ENCODE measurements around the gene GRIK4.
A peak's percentile ranks its signal among the peaks of the same experiment; 100 is the strongest.
"Not testable (repeated sequence)": the region's sequence is repeated elsewhere in the genome, so short reads cannot be mapped to it uniquely, and the experiment has no call there.

The GRIK4 gene

GRCh38 chr11:120994091-120994859, 482.7 kb downstream of the GRIK4 start:
- no peak for DNase-seq (ENCODE audit: low read depth in 2 of 2)

DNA sequence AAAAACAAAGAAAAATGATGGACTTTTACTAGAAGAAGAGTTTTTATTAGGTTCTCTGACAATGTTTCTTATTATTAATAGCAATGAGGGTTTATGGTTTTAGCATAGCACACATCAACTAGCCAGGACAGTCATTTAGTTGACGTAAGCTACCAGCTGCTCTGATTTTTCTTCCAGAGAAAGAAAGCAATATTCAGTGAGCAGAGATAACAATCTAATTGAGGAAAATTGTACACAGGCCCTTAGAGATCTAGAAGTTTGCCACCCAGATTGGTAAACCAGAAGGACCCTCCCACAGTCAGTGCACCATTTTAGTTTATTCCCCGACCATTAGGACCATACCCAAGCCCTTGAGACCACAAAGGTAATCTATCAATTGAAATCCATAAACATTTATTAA, 483.6 kb downstream of the GRIK4 start:
- DNase-seq (ENCODE audit: low read depth in 2 of 2): no peak

DNA sequence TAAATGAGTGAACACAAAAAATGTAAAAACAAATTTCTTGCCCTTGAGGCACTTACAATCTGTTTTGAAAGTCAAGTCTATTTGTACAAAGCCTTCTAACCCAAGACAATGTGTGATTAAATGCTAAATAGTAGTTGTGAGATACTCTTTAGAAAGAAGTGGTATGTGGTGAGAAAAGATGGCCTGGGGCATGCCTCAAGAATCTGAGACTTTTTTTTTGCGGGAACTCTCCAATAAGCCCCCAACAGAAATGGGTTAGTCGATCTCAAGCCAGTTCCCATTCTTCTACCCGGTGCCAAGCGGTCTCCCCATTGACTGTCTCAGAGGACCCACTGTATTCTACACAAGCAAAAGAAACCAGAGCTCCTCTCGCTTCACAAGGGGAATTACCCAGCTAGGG, 485.4 kb downstream of the GRIK4 start:
- DNase-seq (ENCODE audit: low read depth in 2 of 2): no peak

DNA sequence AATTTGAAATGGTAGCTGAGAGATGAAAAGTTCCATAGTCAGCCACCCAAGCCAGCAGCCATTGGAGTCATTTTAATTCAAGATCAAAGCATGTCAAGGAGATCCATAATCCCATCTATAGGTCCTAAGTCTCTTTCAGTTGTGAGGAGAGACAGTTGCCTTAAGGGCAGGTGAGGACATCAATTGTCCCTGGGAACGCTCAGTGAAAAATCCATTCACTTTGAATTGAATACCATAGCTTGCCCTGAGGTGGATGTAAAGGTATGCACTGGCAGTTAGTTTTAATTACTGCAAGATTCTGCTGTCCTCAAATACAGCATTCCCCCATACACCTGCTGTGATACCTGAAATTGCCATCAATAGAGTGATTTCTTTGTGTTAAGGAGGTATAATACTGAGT, 487.0 kb downstream of the GRIK4 start:
- no peak for DNase-seq (ENCODE audit: low read depth in 2 of 2)

DNA sequence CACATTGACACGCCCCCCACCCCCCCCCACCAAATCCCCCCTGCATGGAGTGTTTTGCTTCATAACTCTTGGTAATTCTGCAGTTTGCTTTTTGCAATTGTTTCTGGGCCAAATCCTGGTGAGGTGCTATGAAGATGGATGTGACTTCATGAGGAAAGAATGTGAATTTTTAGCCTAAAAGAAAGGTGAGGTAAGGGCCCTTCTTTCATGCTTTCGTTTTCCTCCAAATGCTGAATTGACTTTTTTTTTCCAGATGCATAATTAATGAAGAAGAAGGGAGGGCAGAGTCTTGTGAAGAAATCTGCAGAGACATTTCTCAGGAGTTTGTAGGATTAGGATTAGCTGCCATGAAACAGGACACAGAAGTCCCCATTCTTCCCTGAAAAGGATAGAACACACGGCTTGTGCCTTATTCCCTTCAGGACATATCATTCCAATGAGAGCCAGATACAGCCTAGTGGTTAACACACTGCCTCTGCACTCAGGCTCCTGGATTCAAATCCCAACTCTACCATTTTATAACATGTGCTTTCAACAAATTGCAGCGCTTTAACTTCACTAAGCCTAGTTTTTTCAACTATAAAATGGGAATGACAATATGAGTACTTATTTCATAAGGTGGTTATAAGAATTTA, 492.8 kb downstream of the GRIK4 start:
- DNase-seq (ENCODE audit: low read depth in 2 of 2): no peak

DNA sequence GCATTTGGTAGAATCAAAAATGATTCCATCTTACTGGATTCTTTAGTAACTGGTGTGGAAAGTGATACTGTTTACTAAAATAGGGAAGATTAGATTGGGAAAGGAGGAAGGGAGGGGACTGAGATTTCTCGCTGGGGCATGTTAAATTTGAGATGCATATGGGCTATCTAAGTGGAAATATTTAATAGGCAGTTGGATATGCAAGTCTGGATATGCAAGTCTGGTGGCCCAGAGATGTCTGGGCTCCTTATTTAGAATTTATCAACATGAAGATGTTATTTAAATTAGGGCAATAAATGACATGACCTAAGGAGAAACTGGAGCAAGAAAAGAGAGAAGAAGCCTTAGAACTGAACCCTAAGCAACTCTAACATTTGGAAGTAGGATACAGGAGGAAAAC, 495.4 kb downstream of the GRIK4 start:
- DNase-seq (ENCODE audit: low read depth in 2 of 2): no peak

- no peak for DNase-seq (ENCODE audit: low read depth in 2 of 2)
Observed at GRCh38 chr11:121008551-121008950, 497.0 kb downstream of the GRIK4 start.

DNA sequence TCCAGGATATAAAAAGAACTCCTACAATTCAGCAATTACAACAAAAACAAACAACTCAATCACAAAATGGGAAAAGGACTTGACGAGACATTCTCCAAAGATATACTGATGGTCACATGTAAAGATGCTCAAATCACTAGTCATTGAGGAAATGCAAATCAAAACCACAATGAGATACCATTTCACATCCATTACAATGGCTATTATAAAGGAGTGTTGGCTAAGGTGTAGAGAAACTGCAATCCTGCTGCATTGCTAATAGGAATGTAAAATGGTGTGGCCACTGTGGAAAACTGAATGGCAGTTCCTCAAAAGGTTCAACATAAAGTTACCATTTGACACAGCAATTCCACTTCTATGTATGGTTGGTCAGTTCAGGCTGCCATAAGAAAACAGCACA, 500.5 kb downstream of the GRIK4 start:
- DNase-seq (ENCODE audit: low read depth in 2 of 2): no peak

- DNase-seq (ENCODE audit: low read depth in 2 of 2): no peak
Observed at GRCh38 chr11:121018746-121019145, 507.2 kb downstream of the GRIK4 start.

- DNase-seq (ENCODE audit: low read depth in 2 of 2): not testable (repeated sequence)
Observed at GRCh38 chr11:121021718-121022117, 510.2 kb downstream of the GRIK4 start.

DNA sequence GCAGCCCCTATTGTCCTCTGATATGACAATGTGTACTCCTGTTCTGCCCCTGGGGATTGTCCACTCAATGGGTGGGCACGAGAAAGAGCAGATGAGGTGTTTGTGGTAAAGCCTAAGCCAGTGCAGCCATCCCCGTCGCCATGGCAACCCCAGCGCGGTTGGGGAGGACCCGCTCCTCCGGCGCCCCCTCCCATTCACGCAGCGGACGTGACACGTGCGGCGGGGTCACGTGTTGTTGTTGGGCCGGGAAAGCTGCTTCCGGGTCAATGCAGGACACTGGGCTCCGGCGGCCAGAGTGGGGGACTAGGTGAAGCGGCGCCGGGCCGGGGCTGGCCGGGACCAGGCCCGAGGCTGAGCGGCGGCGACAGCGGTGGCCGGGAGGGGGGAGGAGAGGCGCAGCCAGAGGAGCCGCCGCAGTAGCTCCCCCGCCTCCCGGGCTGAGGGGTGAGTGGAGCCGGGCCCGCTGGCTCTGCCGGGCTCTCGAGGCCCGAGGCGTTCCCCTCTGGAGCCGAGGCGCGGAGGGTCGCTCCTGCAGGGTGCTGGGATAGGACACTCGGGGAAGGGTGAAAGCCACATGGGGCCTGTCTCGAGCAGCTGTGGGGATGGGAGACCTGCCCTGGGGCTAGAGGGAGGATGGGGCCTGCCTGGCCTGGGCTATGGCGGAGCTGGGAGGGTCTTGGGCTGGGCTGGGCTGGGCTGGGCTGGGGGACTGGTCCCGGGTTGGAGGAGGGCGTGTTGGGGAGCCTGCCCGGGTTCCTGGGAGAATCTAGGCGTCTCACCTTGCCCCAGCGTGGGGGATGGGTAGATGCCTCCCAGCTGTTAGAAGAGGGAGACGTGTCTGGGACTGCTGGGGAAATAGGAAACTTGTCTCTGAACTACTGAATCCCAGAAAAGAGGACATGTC, 512.6 kb downstream of the GRIK4 start, which contains the start of gene TBCEL:
TSS of gene TBCEL (plus strand) at position 255 of the 904 bp plus-strand sequence. CDS start 21,589 bp downstream, outside the sequence.
- DNase-seq (ENCODE audit: low read depth in 2 of 2): peak; percentile 55 to 60

- no peak for DNase-seq (ENCODE audit: low read depth in 2 of 2)
Observed at GRCh38 chr11:121024989-121025388, 513.4 kb downstream of the GRIK4 start.

- no peak for DNase-seq (ENCODE audit: low read depth in 2 of 2)
Observed at GRCh38 chr11:121029153-121029552, 517.6 kb downstream of the GRIK4 start.

- DNase-seq (ENCODE audit: low read depth in 2 of 2): no peak
Observed at GRCh38 chr11:121029813-121030445, 518.4 kb downstream of the GRIK4 start.

DNA sequence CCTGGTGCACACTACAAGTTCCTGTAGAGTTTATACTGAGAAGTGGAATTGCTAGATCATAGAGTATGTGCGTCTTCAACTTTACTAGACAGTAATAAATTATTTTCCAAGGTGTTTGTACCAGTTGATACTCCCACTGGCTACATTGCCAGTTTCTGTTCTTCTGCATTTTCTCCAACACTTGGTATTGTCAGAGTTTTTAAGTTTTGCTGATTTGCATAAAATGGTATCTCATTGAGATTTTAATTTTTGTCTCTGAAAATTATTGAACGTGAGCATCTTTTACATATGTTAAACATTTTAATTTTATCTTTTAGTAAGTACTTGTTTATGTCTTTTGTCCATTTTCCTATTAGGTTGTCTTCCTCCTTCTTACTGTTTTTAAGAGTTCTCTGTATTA, 519.6 kb downstream of the GRIK4 start:
- no peak for DNase-seq (ENCODE audit: low read depth in 2 of 2)

DNA sequence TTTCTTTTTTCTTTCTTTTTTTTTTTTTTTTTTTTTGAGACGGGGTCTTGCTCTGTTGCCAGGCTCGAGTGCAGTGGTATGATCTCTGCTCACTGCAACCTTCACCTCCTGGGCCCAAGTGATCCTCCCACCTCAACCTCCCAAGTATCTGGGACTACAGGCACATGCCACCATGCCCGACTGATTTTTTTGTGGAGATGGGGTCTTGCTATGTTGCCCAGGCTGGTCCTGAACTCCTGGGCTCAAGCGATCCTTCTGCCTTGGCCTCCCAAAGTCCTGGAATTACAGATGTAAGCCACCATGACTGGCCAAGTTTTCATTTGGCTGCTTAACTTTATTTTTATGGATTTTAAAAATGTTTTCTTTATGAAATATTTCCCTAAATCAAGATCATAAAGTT, 520.1 kb downstream of the GRIK4 start:
- not testable (repeated sequence) for DNase-seq (ENCODE audit: low read depth in 2 of 2)

DNA sequence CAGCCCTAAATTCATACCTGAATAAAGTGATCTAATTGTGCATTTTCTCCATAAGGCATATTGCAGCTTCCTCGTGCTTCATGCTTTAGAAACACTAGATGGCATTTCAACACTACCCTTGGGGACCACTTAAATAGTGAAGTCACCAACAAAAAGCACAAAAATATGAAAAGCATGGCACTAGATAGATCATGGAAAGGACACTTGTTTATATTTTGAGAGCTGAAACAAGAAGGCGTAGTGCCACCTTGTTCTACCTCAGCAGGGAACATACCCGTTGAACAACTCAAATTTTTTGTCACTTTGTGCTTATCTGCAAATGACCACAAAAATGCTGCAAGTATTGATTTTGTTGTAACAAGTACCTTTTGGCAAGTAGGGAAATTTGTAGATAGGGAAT, 521.0 kb downstream of the GRIK4 start:
- DNase-seq (ENCODE audit: low read depth in 2 of 2): no peak

- DNase-seq (ENCODE audit: low read depth in 2 of 2): no peak
Observed at GRCh38 chr11:121033635-121034034, 522.1 kb downstream of the GRIK4 start.

DNA sequence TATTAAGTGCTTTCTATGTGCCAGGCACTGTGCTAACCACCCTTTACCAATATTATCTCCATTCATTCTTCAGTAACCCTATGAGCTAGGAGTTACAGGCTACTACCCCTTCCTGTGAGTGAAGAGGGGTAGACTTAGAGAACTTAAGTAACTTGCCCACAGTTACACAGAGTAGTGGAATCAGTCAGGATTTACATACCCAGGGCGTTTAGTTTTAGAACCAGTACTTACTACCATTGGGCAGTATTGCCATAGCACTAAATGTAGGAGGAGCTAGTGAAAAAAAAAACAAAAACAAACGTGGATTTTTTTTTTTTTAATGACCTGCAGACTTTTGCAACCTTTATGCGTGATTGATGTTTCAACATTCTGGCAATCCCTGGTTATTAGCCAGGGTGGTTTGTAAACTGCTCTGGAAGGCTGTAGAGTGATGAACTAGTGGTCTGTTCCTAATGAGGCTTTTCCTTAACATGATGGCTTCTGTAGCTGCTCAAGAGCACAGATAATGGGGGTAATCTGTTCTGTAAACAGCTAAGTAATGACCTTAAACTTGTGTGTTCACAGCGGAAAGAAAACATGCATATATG, 523.7 kb downstream of the GRIK4 start:
- DNase-seq (ENCODE audit: low read depth in 2 of 2): no peak

DNA sequence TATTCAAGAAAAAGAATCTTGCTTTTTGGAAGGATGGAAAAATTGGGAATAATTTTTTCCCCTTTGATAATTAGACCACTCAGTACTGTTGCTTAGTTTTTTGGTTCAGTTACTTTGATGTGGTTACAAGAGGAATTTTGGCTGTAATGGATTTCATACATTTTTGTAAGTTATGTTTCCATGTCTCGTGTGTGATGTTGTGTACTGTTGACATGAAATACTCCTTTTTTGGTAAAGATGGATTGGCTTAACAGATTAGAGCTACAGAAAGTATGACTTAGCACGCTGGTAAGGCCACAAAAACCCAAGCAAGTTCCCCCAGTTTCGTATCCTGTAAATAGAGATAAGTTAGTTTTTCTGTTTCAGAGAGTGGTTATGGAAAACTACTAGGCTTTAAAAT, 524.2 kb downstream of the GRIK4 start:
- DNase-seq (ENCODE audit: low read depth in 2 of 2): no peak

- no peak for DNase-seq (ENCODE audit: low read depth in 2 of 2)
Observed at GRCh38 chr11:121037016-121037415, 525.5 kb downstream of the GRIK4 start.

All from activated CD8-positive, alpha-beta memory T cell treated with anti-CD3 and anti-CD28 coated beads for 4 hours (primary cell).